ENCODE measurements around the gene PLEKHG1. TPM values are rescaled to one million over a fixed set of nuclear protein-coding genes. Genes with fewer than 3 reads are reported as not detected.

PLEKHG1 gene
- total RNA-seq, 1 donor from 2014 or later: 0.80 TPM

DNA sequence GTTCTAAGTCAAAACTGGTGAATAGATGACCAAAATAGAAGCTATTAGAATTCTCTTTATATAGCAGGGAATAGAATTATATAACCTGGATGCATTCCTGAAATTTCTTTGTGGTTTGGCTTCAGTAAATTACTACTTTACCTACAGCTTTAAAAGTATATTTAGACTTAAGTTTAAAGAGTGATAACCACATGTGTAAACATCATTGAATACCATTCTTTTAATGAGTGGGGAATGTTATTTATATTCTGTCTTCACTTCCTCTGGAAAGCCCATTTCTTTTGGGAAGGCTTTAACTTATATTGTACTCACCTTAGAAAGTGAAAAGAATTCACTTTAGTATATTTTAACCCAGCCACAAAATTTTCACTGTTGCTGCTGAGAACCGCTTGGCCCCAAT is 39.1 kb downstream of the PLEKHG1 start:
- no peak overlapping the region for H3K4me3 Mint-ChIP-seq
- intact Hi-C loops (cut with micrococcal nuclease): no loop called here
- no peak for DNase-seq (ENCODE audit: low spot score)
- peaks cover 26% of the 10 kb centered on the region for H3K27me3 Mint-ChIP-seq (ENCODE audit: insufficient read depth)
- no peaks in the 10 kb centered on the region for H3K36me3 Mint-ChIP-seq (ENCODE audit: low read depth)
- no peaks in the 10 kb centered on the region for H3K4me1 Mint-ChIP-seq (ENCODE audit: low read depth)
- no peaks in the 10 kb centered on the region for H3K9me3 Mint-ChIP-seq
- H3K27ac Mint-ChIP-seq: no peak overlapping the region

- H3K9me3 Mint-ChIP-seq: no peaks in the 10 kb centered on the region
- DNase-seq (ENCODE audit: low spot score): no peak
- H3K36me3 Mint-ChIP-seq (ENCODE audit: low read depth): no peaks in the 10 kb centered on the region
- no peak overlapping the region for H3K27ac Mint-ChIP-seq
- H3K4me1 Mint-ChIP-seq (ENCODE audit: low read depth): no peaks in the 10 kb centered on the region
- H3K4me3 Mint-ChIP-seq: no peak overlapping the region
- peaks cover 22% of the 10 kb centered on the region for H3K27me3 Mint-ChIP-seq (ENCODE audit: insufficient read depth)
- intact Hi-C loops (cut with micrococcal nuclease): no loop called here
Measured at GRCh38 chr6:150639823-150640331, 40.2 kb downstream of the PLEKHG1 start.

DNA sequence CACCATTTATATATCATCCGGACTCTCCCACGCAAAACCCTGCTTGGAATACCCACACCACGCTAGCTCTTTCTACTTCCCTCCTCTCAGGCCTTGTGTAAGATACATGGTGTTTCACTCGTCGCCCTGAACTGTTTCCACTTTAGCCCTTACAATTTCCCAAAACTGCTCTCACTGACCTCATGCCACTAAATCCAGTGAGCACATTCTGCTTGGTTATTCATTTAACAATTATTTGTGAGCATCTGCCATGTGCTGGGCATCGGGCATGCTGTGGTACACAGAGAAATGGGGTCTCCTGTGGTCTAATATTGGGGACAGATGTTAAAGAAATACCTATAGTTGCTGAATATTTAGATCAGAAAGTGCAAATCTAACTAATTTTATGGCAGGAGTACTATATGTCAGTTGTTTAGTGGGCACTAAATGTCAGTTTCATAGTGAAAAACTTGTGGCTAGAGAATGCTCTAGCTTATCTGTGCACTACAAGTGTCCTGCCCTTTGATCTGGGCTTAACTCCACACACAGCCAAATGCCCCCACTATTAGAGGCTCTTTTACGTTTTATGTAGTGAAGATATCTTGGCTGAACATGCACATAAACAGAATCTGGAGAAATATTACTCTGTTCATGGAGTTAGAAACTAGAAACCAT is 41.0 kb downstream of the PLEKHG1 start:
- peaks cover 19% of the 10 kb centered on the region for H3K27me3 Mint-ChIP-seq (ENCODE audit: insufficient read depth)
- no peaks in the 10 kb centered on the region for H3K36me3 Mint-ChIP-seq (ENCODE audit: low read depth)
- no peaks in the 10 kb centered on the region for H3K4me1 Mint-ChIP-seq (ENCODE audit: low read depth)
- no peaks in the 10 kb centered on the region for H3K9me3 Mint-ChIP-seq
- intact Hi-C loops (cut with micrococcal nuclease): no loop called here
- no peak overlapping the region for H3K4me3 Mint-ChIP-seq
- no peak for DNase-seq (ENCODE audit: low spot score)
- no peak overlapping the region for H3K27ac Mint-ChIP-seq

DNA sequence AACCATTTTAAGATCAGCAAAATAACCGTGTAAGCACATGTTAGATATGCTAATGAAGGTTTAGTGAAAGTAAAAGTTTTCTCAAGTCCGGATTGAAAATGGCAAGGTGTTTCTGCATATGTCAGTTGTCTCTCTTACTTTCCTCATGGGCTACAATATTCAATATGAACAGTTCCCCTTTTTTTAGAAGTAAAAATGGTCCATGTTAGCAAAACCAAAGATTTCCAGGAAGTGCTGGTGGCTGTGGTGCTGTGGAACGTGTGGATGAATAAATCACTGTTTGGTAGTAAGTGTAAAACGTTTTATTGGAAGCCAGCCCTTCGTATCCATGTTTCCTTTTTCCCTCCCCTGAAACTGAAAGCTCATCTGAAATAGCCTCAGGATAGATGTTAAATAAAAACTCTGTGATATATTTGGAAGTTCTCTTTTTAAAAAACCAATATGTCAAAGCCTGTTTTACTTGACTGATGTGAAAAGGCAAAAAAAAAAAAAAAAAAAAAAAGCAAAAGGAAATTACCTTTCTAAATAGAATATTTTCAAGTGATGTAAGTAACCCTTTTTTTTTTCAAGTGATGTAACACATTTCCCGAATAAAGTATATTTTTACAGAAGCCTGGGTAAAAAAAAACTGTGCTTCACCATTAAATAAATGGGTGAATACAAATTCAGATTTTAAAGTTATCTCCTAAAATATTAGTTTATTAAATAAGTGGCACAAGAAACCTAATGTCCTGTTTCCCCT is 41.9 kb downstream of the PLEKHG1 start:
- peaks cover 16% of the 10 kb centered on the region for H3K27me3 Mint-ChIP-seq (ENCODE audit: insufficient read depth)

DNA sequence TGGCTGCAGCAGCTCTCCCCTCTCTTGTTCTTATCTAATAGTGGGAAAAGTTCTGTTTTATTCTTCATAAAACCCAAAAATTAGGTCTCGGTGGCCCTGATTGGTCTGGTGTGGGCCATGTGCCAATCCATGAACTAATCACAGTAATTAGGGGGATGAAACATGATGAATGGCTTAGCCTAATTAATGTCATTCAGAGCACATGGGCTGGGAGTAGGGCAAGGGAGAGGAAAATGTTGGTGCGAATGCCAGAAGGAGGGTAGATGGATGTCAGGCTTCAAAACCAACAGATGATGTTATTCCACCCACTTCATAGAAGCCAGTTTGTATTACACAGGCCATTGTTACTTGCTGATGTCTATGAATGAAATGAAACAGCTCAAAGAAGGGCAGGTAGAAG is 46.5 kb downstream of the PLEKHG1 start:
- H3K4me3 Mint-ChIP-seq: no peak overlapping the region
- no peaks in the 10 kb centered on the region for H3K4me1 Mint-ChIP-seq (ENCODE audit: low read depth)
- no peaks in the 10 kb centered on the region for H3K9me3 Mint-ChIP-seq
- intact Hi-C loops (cut with micrococcal nuclease): no loop called here
- peaks cover 5% of the 10 kb centered on the region for H3K27me3 Mint-ChIP-seq (ENCODE audit: insufficient read depth)
- H3K27ac Mint-ChIP-seq: no peak overlapping the region
- no peaks in the 10 kb centered on the region for H3K36me3 Mint-ChIP-seq (ENCODE audit: low read depth)
- no peak for DNase-seq (ENCODE audit: low spot score)

More for the DNA sequence above, 41.9 kb downstream of the PLEKHG1 start:
- intact Hi-C loops (cut with micrococcal nuclease): no loop called here
- no peaks in the 10 kb centered on the region for H3K4me1 Mint-ChIP-seq (ENCODE audit: low read depth)
- no peak for DNase-seq (ENCODE audit: low spot score)
- H3K4me3 Mint-ChIP-seq: no peak overlapping the region
- no peak overlapping the region for H3K27ac Mint-ChIP-seq
- no peaks in the 10 kb centered on the region for H3K36me3 Mint-ChIP-seq (ENCODE audit: low read depth)
- H3K9me3 Mint-ChIP-seq: no peaks in the 10 kb centered on the region

GRCh38 chr6:150647051-150647450 is 47.4 kb downstream of the PLEKHG1 start:
- DNase-seq (ENCODE audit: low spot score): no peak
- peaks cover 5% of the 10 kb centered on the region for H3K27me3 Mint-ChIP-seq (ENCODE audit: insufficient read depth)
- no peak overlapping the region for H3K27ac Mint-ChIP-seq
- H3K4me3 Mint-ChIP-seq: no peak overlapping the region
- H3K36me3 Mint-ChIP-seq (ENCODE audit: low read depth): no peaks in the 10 kb centered on the region
- intact Hi-C loops (cut with micrococcal nuclease): no loop called here
- H3K4me1 Mint-ChIP-seq (ENCODE audit: low read depth): no peaks in the 10 kb centered on the region
- no peaks in the 10 kb centered on the region for H3K9me3 Mint-ChIP-seq

Other genes with a start within 250 kb of the PLEKHG1 start
- gene IYD, start 230.9 kb upstream of the PLEKHG1 start, total RNA-seq: not detected in 2 replicates